NCI-H510A treated with DMSO at 0.1 percent for 48 hours (cell line): ENCODE measurements around the gene DCTN1.

ENCODE experiments used
- DNase-seq: peaks from one replicate; lab custom pipeline; 2025; lab: John Stamatoyannopoulos, UW

Gene DCTN1

DNA sequence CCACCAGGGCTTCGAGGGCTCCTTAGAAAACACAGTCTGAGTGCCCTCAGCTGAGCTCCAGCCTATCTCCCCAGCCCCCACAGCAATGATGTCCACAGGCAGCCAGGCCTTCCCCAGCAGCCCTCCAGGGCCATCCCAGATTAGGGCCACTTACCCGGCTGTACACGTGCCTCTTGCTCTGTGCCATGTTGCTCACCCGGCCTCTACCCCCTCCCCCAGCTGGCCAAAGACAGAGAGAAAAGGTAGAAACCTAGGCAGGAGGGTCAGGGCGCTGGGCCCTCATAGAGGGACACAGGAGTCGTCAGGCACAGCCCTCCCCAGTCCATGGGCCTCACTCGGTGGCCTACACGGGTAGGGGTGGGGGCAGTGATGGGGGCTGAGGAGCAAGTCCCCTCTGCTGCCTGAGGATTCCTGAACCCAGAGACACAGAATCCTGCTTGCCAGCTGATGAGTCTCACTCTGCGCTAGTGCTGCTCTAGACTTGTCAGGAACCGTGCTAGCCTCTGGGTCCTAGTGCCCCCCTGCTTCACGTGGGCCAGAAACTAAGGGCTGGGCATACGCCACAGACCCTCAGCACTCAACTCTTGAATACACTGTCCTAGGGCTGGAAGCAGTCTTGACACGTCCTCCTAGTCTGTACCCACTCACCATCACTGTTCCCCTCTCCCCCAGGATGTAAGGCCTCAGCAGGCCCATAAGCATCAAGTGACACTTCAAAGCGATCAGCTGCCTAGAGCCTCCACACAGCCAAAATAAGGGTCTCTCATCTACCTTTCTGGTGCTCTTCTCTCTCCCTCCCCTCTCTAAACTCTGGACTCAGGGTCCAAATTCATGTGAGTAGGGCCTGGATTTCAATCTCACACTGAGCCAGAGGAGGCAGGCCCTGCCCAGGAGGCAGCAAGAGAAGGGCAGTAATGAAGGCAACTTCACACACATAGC, at the start of gene DCTN1:
Gene DCTN1 (minus strand): TSS at position 461 of the 939 bp plus-strand sequence. CDS start 274 bp downstream, at position 187.
- peak; percentile 11 for DNase-seq

DNA sequence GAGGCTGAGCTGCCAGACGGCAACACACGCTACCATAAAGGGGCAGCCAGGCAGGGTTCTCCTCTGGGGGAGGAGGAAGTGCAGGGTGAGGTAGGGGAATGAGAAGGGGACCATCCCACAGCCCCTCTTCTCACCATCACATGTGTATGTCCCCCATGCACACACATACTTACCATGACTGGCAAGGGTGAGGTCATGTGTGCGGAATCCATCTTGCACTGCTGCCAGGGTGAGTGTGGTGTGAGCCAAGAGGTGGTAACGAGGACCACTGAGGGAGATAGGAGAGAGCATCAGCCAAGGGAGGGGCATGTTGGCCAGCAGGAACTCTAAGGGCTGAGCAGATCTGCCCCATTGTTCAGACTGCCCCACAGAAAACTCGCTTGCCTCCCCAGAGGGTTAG, 48.6 kb upstream of the DCTN1 start:
- no peak for DNase-seq

DNA sequence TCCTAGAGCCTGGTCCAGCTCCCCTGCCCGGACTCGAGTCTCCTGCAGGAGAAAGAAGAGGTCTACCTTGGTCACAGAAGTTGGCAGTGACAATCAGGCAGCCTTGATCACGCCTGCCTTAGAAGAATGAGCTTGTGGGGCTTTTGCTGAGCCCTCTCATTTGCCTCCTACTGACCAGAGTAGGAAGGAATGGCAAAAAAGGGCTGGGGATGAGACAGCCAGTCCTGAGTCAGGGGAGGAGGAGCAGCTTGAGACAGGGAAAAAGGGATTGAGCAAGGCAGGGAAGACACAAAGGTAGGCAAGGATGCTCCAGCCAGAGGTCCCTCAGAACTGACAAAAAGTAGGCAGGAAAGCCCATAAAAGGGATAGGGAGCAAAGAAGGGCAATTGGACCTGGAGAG, 47.4 kb upstream of the DCTN1 start:
- no peak for DNase-seq

DNA sequence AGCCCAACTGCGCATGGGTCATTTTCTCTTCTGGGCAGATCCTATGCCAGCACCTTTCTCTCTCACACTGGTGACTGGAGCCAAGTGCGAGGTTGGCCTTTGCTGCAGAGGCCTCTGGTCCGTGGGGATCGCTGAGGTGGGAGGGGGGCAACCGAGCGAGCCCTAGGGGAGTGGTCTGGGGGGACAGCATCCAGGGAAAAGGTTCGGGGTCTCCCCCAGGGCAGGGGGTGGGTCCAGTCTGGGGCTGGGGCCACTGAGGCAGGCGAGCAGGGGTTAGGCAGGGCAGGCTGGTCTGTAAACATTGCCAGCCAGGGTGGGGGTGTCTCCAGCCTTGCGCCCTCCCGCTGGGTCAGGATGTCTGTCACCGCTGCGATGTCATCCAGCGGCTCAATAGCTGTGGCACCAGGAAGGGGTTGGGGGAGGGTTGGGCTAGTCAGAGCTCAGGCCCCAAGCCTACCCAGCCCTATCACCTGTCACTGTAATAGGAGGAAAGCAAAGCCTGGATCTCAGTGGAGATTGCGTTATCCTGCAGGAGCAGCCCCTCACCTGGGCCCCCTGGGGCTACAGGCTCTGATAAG, 46.2 kb upstream of the DCTN1 start:
- DNase-seq = no peak

DNA sequence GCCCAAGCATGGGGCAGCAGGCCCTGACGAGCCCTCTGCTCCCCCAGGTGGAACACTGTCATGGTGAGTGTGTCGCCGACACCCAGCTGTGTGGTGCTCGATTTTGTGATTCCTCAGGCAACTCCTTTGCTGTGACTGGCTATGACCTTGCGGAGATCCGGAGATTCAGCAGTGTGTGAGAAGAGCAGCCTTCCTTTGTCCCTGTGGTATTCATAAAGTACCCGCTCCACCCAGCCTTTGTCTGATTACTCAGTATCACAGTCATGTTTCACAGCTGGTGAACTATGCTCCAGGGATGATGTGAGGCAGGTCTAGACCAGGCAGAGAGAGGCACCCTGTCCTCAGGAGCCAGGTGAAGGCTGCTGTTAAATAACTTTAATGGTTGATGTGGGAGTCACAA, 45.4 kb upstream of the DCTN1 start:
- no peak for DNase-seq

DNA sequence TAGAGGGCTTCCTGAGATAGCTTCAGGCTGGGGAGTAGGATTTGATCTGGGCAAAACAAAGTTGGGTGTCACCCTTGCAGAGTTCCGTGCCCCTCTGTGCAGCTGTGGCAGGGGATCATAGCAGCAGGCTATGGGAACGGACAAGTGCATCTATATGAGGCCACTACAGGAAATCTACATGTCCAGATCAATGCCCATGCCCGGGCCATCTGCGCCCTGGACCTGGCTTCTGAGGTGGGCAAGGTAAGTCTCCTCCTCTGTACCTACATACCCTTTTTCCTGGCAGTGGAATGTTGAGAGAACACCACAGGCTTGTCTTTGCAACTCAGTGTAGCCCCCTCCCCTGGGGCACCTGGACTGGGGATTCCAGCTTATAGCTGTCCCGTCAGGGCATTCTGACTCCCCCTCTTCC, 44.9 kb upstream of the DCTN1 start:
- DNase-seq = no peak

DNA sequence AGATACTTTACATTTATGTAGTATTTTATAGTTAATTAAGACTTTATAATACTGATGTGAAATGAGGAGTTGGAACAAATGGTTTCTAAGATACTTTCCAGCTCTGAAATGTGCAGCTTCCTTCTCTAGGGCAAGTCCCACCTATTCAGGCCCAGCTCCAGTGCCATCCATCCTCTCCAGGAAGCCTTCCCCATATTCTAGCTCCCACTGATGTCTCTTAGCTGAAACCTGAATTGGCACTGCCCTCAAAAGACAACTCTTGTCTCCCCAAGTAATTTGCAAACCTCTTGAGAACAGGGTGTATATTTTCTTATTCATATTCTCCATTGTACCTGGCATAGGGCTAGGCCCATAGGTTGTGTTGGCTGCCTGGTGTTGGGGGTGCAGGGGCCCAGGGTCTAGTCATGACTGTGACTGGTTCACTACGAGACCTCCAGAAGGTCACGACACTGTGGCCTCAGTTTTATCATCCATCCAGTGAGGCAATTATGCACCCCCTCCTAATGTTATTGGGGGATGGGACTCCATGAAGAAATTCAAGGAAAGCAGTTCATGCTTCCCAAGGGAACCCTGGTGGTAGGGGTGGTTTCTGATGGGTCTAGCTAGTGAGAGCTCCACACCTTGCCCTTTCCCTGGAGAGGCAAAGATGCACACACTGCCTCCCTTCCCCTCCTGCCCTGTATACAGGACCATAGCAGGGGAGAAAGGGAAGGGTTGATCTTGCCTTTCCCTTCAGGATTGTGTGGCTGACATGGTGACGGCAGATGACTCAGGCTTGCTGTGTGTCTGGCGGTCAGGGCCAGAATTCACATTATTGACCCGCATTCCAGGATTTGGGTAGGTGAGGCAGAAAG, 44.3 kb upstream of the DCTN1 start:
- no peak for DNase-seq

DNA sequence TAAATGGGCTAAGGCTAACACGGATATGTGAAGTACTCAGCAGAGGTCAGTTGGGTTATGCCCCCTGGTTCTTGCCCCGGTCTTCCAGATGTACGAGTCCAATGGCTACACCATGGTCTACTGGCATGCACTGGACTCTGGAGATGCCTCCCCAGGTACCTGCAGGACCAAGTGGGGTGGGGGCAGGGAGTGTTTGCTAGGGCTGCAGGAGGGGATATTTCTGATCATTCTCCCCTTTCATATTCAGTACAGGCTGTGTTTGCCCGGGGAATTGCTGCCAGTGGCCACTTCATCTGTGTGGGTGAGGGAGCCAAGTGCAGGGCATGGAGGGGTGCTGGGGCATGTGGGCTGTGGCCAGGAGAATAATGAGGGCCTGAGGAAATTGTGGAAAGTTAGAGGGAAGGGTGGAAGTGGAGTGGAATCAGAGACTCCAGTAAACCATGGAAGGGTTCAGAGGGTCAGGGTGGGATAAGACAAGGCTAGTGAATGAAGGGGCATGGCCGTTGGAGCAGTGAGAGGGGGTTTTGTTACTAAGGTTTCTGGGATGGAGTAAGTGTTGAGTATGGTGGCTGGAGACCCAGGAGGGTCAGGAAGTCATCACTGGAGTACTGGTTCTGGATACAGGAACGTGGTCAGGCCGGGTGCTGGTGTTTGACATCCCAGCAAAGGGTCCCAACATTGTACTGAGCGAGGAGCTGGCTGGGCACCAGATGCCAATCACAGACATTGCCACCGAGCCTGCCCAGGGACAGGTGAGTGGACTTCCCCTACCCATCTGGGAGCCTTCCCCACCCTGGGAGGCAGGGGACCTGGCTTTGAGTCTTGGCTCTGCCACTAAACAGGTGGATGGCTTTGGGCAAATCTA, 43.4 kb upstream of the DCTN1 start:
- DNase-seq = no peak

DNA sequence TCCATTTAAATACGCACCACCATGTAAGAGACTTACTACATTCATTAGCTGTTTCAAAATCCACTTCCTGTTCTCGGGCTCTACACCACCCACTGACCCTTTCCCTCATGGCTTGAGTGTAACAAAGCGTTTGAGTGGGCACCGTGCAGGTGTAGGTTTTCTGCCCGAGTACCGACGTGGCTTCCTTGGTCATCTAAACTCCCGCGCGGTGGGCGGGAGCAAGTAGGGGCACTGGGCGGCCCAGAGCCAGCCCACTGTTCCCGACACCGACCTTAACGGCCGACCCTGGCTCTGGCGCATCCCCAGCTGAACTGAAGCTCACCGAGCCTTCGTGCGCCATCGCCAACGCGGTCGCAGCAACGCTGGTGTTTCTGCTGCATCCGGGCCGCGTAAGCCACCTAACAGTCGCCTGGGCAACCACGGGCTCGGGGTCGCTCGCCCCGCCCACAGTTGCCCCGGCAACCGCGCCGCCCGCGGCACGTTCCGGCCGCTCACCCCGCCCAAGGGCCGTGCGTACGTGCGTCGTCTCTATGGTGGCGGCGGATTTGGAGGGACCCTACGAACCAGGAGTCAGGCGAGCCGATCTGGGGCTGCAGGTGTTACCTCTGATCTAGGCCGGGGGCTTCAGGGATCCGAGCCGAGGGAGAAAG, 41.2 kb upstream of the DCTN1 start, which contains the start of the genes C2orf81 and WDR54:
Gene C2orf81 (minus strand): TSS at position 399 of the 650 bp plus-strand sequence. CDS start 59 bp downstream, at position 340.
Gene WDR54 (plus strand): TSS at position 510 of the 650 bp plus-strand sequence. CDS start 424 bp downstream, outside the sequence.
- peak; percentile 97 for DNase-seq

DNA sequence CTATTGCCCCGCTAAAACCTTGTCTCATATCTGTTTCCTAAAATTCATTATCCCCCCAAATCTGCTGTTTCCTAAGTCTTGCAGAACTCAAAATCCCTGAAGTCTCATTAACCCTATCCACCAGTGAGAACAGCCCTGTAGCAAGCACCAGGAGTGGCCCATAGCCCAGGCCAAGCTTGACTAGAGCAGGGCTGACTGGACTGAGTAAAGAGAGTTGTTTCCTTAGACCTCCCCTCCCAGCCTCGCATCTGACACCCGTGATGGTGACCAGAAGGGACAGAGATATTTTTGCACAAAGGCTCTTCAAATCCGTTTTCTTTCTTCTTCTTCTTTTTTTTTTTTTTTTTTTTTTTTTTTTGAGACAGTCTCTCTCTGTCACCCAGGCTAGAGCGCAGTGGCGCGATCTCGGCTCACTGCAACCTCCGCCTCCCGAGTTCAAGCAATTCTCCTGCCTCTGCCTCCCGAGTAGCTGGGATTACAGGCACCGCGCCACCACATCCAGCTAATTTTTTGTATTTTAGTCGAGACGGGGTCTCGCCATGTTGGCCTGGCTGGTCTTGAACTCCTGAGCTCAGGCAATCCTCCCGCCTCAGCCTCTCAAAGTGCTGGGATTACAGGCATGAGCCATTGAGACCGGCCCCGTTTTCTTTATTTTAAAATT, 40.5 kb upstream of the DCTN1 start:
- peak; percentile 13 for DNase-seq

DNA sequence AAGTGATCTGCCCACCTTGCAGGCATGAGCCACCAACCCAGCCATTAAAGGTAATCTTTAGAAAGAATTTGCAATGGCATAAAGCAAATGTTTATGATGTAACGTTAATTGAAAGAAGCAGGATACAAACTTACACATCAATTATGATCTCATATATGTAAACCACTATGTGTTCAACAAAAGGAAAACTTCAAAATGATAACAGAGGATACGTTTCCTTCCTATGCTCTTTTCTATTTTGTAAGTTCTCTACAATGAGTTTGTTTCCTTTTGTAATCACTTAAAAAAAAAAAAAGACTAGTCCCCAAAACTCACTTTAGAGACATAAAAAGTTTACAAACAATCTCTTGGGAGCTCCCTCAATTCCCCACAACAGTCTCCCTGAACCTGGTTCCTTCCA, 39.9 kb upstream of the DCTN1 start:
- no peak for DNase-seq

DNA sequence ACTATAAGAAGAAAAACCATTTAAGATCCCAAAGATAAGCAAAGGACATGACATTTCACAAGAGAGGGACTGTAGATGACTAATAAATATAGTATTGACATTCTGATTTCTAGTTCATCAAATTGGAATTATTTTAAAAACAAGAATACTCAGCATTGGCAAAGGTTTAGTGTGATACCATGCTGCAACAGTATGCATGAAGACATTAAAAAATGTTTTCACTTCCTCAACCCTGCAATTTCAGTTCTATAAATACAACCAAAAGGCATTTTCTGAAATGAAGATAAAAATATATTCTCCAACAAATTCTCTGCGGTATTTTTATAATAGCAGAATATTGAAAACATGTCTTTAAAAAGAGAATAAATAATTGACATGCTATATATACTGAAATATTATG, 39.2 kb upstream of the DCTN1 start:
- no peak for DNase-seq

DNA sequence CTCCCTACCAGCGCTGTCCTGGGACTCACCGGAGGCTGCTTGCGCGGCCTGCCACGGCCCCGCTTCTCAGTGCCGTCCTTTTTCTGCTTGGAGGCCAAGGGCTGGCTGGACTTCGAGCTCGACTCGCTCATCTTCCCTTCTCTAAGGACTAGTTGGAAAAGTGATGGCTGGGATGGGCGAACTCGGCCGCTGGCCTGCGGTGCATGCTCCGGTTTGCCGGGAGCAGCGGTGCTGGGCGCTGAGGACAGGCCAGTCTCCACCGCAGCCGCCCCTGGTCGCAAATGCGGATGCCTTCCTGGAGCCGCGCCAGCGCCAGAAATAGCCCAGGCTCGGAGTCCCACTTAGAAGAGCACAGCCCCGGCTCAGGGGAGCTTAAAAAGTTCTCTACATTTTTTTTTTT, 38.2 kb upstream of the DCTN1 start:
- no peak for DNase-seq

DNA sequence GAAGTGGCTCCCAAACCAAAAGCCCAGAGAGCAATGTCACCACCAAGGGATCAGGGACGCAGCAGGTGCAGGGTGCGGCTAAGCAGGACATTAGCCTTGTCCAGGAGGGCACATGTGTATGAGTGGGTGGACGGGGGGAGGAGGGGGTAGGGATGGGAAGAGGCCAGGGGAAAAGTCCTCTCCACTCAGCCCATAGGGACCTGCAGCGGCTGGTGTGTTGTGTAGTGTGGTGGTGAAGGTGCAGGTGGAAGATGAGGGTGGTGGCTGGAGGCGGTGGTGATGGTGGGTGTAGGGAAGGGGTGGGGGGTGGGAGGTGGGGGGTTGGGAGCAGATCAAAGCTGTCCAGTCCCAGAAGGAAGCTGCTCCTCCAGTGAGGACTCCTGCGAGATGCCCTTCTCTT, 37.7 kb upstream of the DCTN1 start:
- DNase-seq = no peak

DNA sequence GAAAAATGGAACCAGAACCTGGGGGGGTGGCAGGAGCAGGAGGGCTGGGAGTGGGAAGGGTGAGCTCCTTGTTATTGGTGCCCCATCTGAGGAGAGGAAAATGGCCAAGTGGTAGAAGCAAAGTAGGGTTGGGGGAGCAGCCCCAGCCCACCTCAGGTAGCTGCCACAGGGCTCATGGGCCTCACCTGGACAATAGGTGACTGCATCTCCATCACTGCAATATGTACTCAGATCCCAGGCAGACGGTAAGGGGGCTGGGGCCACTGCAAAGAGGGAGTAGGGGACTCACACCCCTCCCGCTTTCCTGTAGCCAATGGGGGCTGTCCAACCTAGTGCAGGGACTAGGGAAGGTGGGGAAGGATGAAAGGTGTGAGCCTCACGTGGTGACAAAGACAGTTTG, 37.1 kb upstream of the DCTN1 start:
- no peak for DNase-seq

DNA sequence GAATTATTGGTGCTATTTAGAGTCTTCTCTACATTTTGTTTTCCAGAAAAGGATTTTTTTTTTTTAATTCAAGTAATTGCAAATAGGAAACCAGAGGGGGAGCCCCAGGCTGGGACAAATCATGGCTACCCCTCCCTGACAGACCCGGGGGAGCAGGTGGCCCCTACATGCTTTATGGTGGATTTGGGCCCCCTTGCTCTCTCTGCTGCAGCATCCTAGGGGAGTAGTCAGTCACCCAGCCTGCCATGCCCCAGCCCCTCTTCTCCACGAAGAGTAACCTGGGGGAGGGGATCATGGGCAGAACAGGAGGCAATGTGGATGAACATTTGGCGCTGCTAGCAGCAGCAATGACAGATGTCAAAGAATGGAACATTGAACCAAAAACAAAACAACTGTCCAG, 36.7 kb upstream of the DCTN1 start:
- no peak for DNase-seq

DNA sequence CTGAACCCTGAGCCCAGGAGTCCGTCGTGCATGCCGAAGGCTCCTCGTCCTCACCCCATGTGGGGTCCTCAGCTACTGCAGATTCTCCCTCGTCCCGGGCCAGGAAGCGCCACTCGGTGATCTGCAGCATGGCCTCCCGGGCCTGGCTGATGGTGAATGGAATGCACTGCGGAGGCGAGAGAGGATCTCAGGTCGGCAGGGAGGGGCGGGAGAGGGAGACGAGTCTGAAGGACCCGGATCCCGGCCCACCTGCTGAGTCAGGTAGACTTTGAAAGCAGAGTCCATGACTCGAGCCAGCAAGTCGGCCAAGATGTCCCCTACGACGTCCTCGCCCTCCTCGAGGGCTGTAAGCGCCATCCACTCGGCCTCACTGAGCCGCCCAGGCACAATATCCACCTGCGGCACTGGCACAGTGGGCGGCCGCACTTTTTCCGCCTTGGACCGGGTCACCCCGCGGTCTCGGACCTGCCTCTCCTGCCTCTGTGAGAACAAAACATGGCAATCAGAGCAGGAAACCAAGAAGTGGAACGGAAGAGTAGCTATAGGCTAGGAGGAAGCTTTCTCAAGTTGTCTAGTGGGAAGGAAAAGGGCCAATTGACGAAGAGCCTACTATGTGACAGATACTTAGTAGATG, 35.8 kb upstream of the DCTN1 start:
- no peak for DNase-seq

DNA sequence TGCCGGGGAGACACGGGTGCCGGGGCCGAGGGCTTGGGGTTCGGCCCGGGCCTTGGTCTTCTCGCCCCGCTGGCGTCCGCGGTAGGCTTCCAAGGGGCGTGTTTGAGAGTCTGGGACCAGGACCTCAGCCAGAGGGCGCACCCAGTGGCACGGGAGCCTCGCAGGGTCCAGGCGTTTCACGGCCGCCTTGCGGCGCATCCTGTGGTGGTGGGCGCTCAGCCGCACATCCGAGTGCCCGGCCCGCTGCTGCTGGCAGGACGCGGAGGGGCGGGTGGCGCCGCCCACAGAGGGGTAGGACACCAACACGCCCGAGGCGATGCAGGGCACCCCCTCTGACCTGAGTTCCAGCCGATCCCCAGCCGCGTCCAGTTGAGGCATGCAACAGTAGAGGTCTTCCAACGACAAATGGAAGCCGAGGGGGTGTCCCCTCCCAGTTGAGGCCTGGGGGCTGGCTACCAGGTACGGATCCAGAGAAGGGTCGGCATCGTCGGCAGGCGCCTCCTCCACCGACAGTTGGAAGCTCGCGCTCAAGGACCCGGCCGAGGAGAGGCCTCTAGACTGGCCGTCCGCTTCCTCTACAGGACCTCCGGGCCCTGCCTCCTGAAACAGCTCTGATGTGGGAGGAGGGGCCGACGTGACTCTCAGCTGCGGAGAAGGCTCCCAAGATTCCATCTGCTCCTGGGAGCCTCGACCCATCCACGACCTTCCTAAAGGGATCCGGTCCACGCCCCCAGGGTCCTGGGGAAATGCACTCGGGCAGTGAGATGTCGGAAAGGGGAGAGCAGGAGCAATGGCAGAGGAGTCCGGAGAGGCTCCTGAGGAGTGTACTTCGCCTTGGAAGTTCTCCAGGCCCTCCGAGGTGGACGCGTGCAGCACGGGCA, 35.0 kb upstream of the DCTN1 start:
- no peak for DNase-seq

DNA sequence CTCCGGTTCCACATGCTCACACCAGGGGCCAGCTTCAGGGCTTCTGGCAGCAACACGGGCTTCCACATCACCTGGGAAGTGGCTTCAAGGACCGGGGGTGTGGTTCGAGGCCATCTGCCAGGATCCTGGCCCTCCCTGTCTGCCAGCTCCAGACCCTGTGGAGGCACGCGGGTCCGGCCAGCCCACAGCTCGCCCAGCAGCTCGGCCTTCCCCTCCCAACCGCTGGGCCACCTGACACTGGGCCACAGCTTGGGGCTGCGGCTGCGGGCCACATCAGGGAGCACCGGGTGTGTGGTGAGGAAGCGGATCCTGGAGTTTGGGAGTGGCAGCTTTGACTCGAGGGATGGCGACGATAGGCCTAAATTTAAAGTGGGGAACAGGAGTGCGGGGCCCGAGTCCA, 34.3 kb upstream of the DCTN1 start:
- DNase-seq = peak; percentile 12
